ENCODE results near the gene ACSL5.

The ACSL5 gene, protein sequence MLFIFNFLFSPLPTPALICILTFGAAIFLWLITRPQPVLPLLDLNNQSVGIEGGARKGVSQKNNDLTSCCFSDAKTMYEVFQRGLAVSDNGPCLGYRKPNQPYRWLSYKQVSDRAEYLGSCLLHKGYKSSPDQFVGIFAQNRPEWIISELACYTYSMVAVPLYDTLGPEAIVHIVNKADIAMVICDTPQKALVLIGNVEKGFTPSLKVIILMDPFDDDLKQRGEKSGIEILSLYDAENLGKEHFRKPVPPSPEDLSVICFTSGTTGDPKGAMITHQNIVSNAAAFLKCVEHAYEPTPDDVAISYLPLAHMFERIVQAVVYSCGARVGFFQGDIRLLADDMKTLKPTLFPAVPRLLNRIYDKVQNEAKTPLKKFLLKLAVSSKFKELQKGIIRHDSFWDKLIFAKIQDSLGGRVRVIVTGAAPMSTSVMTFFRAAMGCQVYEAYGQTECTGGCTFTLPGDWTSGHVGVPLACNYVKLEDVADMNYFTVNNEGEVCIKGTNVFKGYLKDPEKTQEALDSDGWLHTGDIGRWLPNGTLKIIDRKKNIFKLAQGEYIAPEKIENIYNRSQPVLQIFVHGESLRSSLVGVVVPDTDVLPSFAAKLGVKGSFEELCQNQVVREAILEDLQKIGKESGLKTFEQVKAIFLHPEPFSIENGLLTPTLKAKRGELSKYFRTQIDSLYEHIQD

GRCh38 chr10:112373912-112374338 is at the start of gene ACSL5:
ACSL5 (plus strand) TSS chr10:112374116; CDS start chr10:112394947, 20,831 bp downstream.
- DNase-seq (ENCODE audit: low spot score) (no peak), FAIRE-seq (no peak)

DNA sequence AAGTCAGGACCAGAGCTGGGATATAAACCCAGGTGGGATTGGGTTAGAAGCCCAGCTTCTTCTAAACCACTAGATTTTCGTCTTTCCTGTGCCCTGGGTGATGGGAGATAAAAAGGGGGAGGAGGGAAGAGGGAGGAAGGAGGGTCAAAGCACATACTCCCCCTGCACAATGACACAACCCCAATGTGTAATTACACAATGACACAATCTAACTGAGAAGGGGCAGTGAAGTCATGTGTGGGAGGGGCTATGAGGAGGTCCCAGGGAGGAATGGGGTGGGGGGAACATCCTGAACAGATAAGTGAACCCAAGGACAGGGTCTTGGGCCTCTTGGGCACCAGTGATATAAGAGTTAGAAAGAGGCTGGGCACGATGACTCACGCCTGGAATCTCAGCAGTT is 46.2 kb upstream of the ACSL5 start:
- DNase-seq (ENCODE audit: low spot score) = no peak
- FAIRE-seq = no peak

DNA sequence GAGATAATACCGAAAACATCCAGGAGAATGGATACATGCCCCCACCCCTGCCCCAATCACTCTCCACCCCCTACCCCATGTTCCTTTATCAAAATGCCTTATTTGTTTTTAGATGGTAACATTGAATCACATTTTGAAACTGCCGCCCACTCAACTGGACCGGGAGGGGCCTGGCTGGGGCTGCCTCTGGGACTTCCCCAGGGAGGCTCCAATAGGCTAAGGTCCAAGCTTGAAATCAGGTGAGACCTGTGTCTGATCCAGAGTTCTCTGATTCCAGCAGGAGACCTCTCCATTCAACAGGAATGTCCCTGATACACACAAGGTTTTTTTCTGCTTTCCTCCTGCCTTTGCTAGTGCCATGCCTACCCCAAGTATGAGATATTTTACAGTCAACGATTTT is 43.8 kb upstream of the ACSL5 start:
- no peak for FAIRE-seq

GRCh38 chr10:112330607-112331160 is 43.2 kb upstream of the ACSL5 start:
- no peak for FAIRE-seq
- DNase-seq (ENCODE audit: low spot score) = no peak

More for the DNA sequence above, 43.8 kb upstream of the ACSL5 start:
- DNase-seq (ENCODE audit: low spot score) = no peak

DNA sequence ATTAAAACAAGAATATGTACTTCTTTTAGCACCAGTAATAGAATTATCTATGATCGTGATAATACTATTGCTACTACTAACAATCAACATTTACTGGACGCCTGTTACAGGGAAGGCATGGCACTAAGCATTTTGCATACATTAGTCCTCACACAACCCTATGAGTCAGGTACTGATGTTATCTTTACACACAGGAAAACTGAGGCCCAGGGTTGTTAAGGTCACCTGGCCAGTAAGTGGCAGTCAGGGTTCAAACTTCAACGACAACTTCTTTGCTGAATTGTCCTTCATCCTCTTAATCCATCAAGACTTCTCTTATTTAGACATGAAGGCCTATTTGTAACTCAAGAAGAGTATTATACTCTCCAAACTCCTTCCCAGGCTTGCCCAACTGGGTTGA is 41.9 kb upstream of the ACSL5 start:
- DNase-seq (ENCODE audit: low spot score) (no peak), FAIRE-seq (no peak)

- no peak for DNase-seq (ENCODE audit: low spot score)
- no peak for FAIRE-seq
These were observed 41.2 kb upstream of the ACSL5 start for GRCh38 chr10:112332509-112333228.

GRCh38 chr10:112333452-112333851 is 40.5 kb upstream of the ACSL5 start:
- FAIRE-seq = no peak

DNA sequence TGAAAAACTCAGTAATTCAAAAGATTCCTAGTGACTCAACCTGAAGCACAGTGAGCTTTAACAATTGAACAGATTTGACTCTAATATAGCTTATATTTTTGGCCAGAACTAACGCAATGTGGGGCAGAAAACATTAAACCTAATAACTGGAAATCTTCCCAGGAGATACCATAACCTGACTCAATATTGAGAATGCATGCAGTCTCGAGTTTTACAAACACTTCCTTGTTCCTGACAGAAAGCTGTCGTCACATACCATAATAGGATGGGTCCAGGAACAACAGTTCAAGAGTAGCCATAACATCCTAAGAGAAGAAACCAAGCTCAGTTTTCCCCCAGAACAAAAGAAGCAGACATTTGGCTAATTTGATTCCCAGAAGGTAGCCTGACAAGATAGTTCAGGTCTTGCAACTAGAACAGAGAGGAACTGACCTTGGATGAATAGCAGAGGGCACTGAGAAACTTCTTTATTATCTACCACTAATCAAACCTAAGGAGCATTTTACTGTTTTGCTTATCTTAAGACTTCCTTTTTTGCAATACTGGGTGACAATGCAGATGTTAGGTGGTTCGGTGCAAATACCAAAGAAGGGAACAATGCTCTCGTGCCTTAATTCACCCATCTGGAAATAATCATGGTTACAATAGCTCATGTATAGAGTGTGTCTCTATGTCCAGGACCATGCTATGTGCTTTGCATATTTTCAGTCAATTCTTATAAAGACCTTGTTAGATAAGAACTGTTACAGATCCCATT is 38.6 kb upstream of the ACSL5 start:
- DNase-seq (ENCODE audit: low spot score) = no peak
- FAIRE-seq = no peak

More at GRCh38 chr10:112333452-112333851, 40.5 kb upstream of the ACSL5 start:
- no peak for DNase-seq (ENCODE audit: low spot score)

DNA sequence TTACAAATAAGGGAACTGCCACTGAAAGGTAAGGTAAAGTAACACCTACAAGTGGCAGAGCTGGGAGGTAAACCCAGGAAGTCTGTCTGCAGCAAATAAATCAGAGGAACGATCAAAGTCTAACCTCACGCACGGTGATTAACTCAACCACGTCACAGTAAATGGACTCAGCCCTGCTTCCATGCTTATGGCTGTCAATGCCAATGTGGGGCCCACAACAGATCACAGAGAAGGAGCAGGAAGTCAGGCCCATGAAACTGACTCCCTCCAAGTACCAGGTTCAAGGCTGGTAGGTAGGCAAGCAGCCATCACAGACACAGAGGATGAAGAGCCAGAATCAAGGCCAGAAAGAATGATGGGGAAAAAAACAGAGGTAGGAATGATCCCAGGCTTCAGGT is 38.0 kb upstream of the ACSL5 start:
- DNase-seq (ENCODE audit: low spot score) = no peak
- no peak for FAIRE-seq

DNA sequence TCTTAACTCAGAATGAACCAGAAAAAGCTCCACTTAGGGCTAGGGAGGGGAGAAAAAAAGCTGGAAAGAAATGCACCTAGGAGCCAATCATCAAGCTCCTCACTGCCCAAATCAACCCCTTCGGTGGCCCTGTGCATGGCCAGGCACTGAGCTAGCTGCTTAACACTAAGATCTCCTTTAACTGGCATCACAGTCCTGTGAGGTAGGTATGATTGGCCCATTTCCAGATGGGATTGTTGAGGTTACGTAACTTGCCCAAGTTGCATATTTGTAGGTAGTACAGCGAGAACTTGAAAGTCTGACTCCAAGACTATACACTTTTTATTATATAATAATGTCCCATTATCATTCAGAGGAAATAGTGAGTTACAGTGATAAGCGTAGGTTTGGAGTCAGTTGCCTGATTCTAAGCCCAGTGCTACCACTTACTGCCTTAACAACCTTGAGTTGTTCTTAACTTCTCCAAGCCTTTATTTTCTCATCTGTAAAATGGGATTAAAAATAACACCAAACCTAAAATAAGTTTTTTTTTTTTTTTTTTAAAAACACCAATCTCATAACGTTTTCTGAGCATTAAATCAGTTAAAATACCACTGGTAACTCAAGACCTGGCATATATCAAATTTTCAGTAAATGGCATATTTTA is 37.2 kb upstream of the ACSL5 start:
- FAIRE-seq = no peak
- no peak for DNase-seq (ENCODE audit: low spot score)

DNA sequence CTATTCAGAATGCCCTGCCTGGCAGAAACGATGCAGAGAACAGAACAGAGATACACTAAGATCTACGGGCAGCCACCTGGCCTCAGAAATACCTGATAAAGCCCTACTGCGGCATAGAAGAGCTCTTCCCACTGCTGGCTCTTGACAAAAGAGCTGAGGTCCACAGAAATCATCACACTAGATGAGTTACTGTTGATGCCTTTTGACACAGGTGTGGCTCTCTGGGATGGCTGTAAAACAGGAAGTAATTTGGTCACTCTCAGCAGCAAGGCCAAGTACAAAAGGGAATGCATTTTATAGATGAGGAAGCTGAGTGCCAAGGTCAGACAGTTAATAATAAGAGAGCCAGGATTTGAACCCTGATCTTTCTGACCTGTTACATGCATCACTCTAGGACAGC is 35.0 kb upstream of the ACSL5 start:
- FAIRE-seq (no peak), DNase-seq (ENCODE audit: low spot score) (no peak)

DNA sequence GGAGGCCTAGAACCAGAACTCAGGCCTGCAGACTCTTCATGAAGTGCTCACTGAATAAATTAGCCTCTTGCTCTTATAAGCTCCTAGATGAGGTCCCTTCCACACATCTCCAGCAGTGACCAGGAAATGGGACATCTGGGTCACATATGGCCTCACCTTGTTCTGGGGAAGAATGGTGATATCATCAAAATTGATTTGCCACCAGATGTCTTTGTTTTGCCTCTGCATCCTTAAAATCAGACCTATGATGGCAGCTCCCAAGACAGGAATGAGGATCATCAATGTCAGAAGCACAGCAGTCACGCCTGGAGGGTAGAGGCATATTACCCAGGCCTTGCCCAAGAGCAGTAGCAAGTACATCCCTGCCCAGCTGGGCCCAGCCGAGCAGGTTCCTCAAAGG is 33.3 kb upstream of the ACSL5 start:
- no peak for DNase-seq (ENCODE audit: low spot score)
- FAIRE-seq = no peak

DNA sequence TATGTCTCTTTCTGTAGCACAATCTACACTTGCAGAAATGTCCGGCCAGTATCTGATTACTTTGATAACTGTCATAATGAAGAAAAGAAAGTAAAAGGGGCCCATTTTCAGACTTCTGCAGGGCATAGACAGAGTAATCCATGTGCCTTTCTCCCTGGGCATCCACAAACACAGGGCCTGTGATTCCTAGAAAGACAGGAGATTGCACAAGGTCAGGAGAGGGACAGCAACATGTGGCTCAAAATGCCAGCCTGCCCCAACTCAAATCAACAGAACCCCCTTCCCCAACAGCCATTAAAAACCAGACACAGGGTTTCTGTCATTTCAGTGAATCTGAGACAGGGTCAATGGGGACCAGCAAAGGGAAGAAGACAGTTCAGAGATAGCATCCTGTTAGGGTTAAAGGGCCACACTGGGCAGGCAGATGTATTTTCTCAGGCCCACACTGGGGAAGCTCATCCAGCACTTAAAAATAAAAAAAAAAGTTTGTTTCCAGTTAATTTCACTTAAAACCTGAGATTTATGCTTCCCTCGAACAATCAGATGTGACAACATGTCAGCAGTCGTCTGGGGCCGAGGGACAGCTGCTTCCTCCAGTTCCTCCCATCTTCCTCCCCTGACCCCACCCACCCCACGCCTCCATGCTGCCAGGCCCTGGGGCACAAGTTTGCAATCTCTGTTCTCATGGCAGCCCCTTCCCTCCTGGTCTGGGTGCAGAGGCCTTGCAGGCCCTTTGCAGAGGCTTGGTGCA is 30.7 kb upstream of the ACSL5 start:
- DNase-seq (ENCODE audit: low spot score) (no peak), FAIRE-seq (no peak)

- FAIRE-seq (no peak), DNase-seq (ENCODE audit: low spot score) (no peak)
These were observed 29.7 kb upstream of the ACSL5 start for GRCh38 chr10:112344261-112344660.

GRCh38 chr10:112345202-112345601 is 28.7 kb upstream of the ACSL5 start:
- no peak for FAIRE-seq
- no peak for DNase-seq (ENCODE audit: low spot score)

DNA sequence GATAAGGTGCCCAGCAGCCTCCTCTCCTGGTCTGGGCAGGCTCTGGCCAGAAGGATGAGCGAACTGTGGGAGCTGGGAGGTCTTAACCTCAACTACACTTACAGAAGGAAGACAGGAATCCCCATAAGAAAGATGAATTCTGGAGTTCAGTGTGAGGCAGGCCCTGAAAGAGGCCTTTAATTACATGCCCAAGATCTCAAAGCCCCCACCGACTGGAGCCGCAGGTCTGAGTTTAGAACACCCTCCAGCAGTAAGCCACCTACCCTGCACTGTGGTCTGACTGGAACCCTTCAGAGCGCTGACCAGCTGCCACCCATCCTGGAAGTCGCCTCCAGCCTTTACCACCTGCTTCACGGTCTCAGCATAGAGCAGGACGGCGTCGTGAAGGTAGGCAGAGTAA is 28.2 kb upstream of the ACSL5 start:
- no peak for FAIRE-seq
- no peak for DNase-seq (ENCODE audit: low spot score)

- DNase-seq (ENCODE audit: low spot score) (no peak), FAIRE-seq (no peak)
These were observed 27.1 kb upstream of the ACSL5 start for GRCh38 chr10:112346774-112347173.

- FAIRE-seq (no peak), DNase-seq (ENCODE audit: low spot score) (no peak)
These were observed 25.9 kb upstream of the ACSL5 start for GRCh38 chr10:112347709-112348671.

- DNase-seq (ENCODE audit: low spot score) (no peak), FAIRE-seq (no peak)
These were observed 25.2 kb upstream of the ACSL5 start for GRCh38 chr10:112348759-112349158.

Data from urothelium cell line (cell line).